H9 (cell line): ENCODE data around the gene CATSPER1. TPM values are rescaled to one million over a fixed set of nuclear protein-coding genes. Genes with fewer than 3 reads are reported as not detected.

Experiments
- DNase-seq: peaks from one replicate; pipeline ENCODE4 v3.0.0-alpha.2; 2017
- H2AFZ ChIP-seq: one replicate; pipeline ENCODE4 v1.6.1; 2013; ENCODE audit warnings: mild to moderate bottlenecking, low read length, control low read depth, moderate library complexity
- H2AK5ac ChIP-seq: 2 replicates; pipeline ENCODE4 v1.6.1; 2013; ENCODE audit warnings: low read length, control low read depth, mixed read lengths; ENCODE audit not compliant: insufficient read length
- H2BK120ac ChIP-seq: one replicate; pipeline ENCODE4 v1.6.1; 2013; ENCODE audit warnings: low read depth, mild to moderate bottlenecking, low read length, control low read depth, inconsistent platforms; ENCODE audit not compliant: poor library complexity, severe bottlenecking
- H2BK12ac ChIP-seq: 2 replicates; pipeline ENCODE4 v1.6.1; 2013; ENCODE audit warnings: low read length, control low read depth, mixed read lengths, low read depth; ENCODE audit not compliant: insufficient read length
- H2BK15ac ChIP-seq: 2 replicates; pipeline ENCODE4 v1.6.1; 2013; ENCODE audit warnings: low read depth, low read length, control low read depth
- H2BK20ac ChIP-seq: one replicate; pipeline ENCODE4 v1.6.1; 2013; ENCODE audit warnings: low read depth, mild to moderate bottlenecking, low read length, control low read depth, inconsistent platforms; ENCODE audit not compliant: poor library complexity, severe bottlenecking
- H2BK5ac ChIP-seq: 2 replicates; pipeline ENCODE4 v1.6.1; 2013; ENCODE audit warnings: low read length, control low read depth, mixed read lengths; ENCODE audit not compliant: insufficient read length
- H3K14ac ChIP-seq: 2 replicates; pipeline ENCODE4 v1.6.1; 2013; ENCODE audit warnings: low read length, control low read depth; ENCODE audit not compliant: insufficient read depth
- H3K18ac ChIP-seq: 2 replicates; pipeline ENCODE4 v1.6.1; 2013; ENCODE audit warnings: low read depth, mild to moderate bottlenecking, mixed read lengths, low read length, control low read depth; ENCODE audit not compliant: insufficient read length
- H3K23ac ChIP-seq: 2 replicates; pipeline ENCODE4 v1.6.1; 2013; ENCODE audit warnings: low read length, control low read depth, mixed read lengths, low read depth; ENCODE audit not compliant: insufficient read length
- H3K23me2 ChIP-seq: 2 replicates; pipeline ENCODE4 v1.6.1; 2013; ENCODE audit warnings: low read depth, mild to moderate bottlenecking, mixed read lengths, low read length, control low read depth; ENCODE audit not compliant: insufficient read length, poor library complexity, severe bottlenecking
- H3K27ac ChIP-seq: 2 replicates; pipeline ENCODE4 v1.5.1; 2013; ENCODE audit warnings: low read length, control low read depth, mixed read lengths, low read depth; ENCODE audit not compliant: insufficient read length
- H3K27me3 ChIP-seq: 2 replicates; pipeline ENCODE4 v1.6.1; 2013; ENCODE audit warnings: low read length, control low read depth, inconsistent platforms; ENCODE audit not compliant: insufficient read depth
- H3K4ac ChIP-seq: 2 replicates; pipeline ENCODE4 v1.6.1; 2013; ENCODE audit warnings: low read depth, mild to moderate bottlenecking, control low read depth, inconsistent platforms, low read length, moderate library complexity
- H3K4me1 ChIP-seq: 2 replicates; pipeline ENCODE4 v1.6.1; 2013; ENCODE audit warnings: low read length, control low read depth, inconsistent platforms; ENCODE audit not compliant: insufficient read depth
- H3K4me2 ChIP-seq: 2 replicates; pipeline ENCODE4 v1.6.1; 2013; ENCODE audit warnings: low read length, control low read depth, mixed read lengths; ENCODE audit not compliant: insufficient read length, insufficient read depth
- H3K56ac ChIP-seq: 2 replicates; pipeline ENCODE4 v1.6.1; 2013; ENCODE audit warnings: low read depth, mild to moderate bottlenecking, mixed read lengths, low read length, control low read depth; ENCODE audit not compliant: insufficient read length
- H3K79me1 ChIP-seq: 2 replicates; pipeline ENCODE4 v1.6.1; 2013; ENCODE audit warnings: low read depth, mild to moderate bottlenecking, moderate library complexity, low read length, control low read depth, inconsistent platforms; ENCODE audit not compliant: insufficient read depth, poor library complexity, severe bottlenecking
- H3K79me2 ChIP-seq: 2 replicates; pipeline ENCODE4 v1.6.1; 2013; ENCODE audit warnings: low read length, control low read depth, inconsistent platforms; ENCODE audit not compliant: insufficient read depth
- H3K9ac ChIP-seq: 2 replicates; pipeline ENCODE4 v1.6.1; 2013; ENCODE audit warnings: low read length, control low read depth, mixed read lengths; ENCODE audit not compliant: insufficient read length; ENCODE audit errors: extremely low read depth
- H3K9me3 ChIP-seq: one replicate; pipeline ENCODE4 v1.6.1; 2013; ENCODE audit warnings: low read depth, low read length, inconsistent platforms; ENCODE audit not compliant: control insufficient read depth
- H3T11ph ChIP-seq: one replicate; pipeline ENCODE4 v1.6.1; 2013; ENCODE audit warnings: mild to moderate bottlenecking, low read length, control low read depth, inconsistent platforms
- H4K20me1 ChIP-seq: one replicate; pipeline ENCODE4 v1.6.1; 2013; ENCODE audit not compliant: control insufficient read depth, insufficient read length, insufficient read depth
- H4K5ac ChIP-seq: 2 replicates; pipeline ENCODE4 v1.6.1; 2013; ENCODE audit warnings: low read depth, mild to moderate bottlenecking, mixed read lengths, low read length, control low read depth; ENCODE audit not compliant: insufficient read length
- H4K8ac ChIP-seq: replicated peaks from 2 replicates; pipeline ENCODE4 v1.6.1; 2013; ENCODE audit warnings: low read length, control low read depth, mixed read lengths, low read depth; ENCODE audit not compliant: insufficient read length
- H4K91ac ChIP-seq: 2 replicates; pipeline ENCODE4 v1.6.1; 2013; ENCODE audit warnings: low read depth, mild to moderate bottlenecking, moderate library complexity, mixed read lengths, low read length, control low read depth; ENCODE audit not compliant: insufficient read length
- H3K27ac Mint-ChIP-seq, 3 experiments: 2 replicates in 2 of 3; 3 replicates in 1 of 3; pipeline ENCODE4 v1.8.0; 2020 to 2021; ENCODE audit warnings: mixed read lengths in 3 of 3, mild to moderate bottlenecking in 1 of 3, moderate library complexity in 1 of 3
- H3K27me3 Mint-ChIP-seq: 2 replicates; pipeline ENCODE4 v1.8.0; 2021; ENCODE audit warnings: low read depth, mild to moderate bottlenecking, moderate library complexity, mixed read lengths
- H3K36me3 Mint-ChIP-seq, 3 experiments: 2 replicates in 2 of 3; 3 replicates in 1 of 3; pipeline ENCODE4 v1.8.0; 2020 to 2021; ENCODE audit warnings: low read depth in 3 of 3, mixed read lengths in 3 of 3; ENCODE audit not compliant: insufficient read depth in 1 of 3
- H3K4me1 Mint-ChIP-seq, 2 experiments: 2 replicates each; pipeline ENCODE4 v1.8.0; 2020; ENCODE audit warnings: mixed read lengths in 2 of 2
- H3K4me3 Mint-ChIP-seq, 2 experiments: 2 replicates in 1 of 2; 3 replicates in 1 of 2; pipeline ENCODE4 v1.8.0; 2020 to 2021; ENCODE audit warnings: mild to moderate bottlenecking in 2 of 2, mixed read lengths in 2 of 2, moderate library complexity in 1 of 2
- H3K9me3 Mint-ChIP-seq, 2 experiments: 2 replicates in 1 of 2; 3 replicates in 1 of 2; pipeline ENCODE4 v1.8.0; 2020; ENCODE audit warnings: mild to moderate bottlenecking in 2 of 2, mixed read lengths in 2 of 2, moderate library complexity in 1 of 2
- CTCF ChIP-seq: fragments of 200-600 bp; sonication (generic); conservative IDR thresholded peaks from 3 replicates; pipeline ENCODE4 v1.8.0; 2021; ENCODE audit warnings: antibody characterized with exemption, mild to moderate bottlenecking
- WGBS: extraction: QIAGEN DNeasy Blood & Tissue Kit; methylation state at CpG from one replicate; pipeline ENCODE4 v1.1.7; 2013; ENCODE audit warnings: missing lambda C conversion rate, low lambda C conversion rate, mixed read lengths; ENCODE audit not compliant: insufficient read length; ENCODE audit errors: extremely low coverage; 5-methylcytosine and 5-hydroxymethylcytosine counted together
- total RNA-seq: library from RNA; stranded (reverse); gene quantifications from 2 replicates; pipeline ENCODE4 v1.2.1, GENCODE V29; 2021

Gene CATSPER1
- total RNA-seq, 1 experiment from 2014 or later, result not detected

DNA sequence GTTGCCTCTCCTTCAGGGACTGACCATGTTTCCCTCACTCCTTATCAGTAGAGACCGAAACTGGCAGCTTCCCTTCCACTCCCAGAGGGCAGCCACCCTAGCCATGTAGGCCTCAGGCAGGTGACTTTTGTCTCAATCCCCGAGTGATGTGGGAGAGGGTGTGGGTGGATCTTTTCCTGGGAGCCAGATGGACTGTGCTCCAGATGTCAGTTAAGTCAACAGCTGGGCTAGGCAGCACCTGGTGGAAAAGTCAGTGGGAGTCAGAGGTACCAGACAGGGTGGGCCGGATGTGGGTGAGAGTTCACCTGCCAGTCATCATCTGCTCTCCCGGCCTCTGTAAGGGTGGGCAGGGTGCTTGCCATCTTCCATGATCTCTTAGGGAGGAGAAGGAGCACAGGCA, 22.1 kb downstream of the CATSPER1 start:
- H3K4ac ChIP-seq, result no peak overlapping the region
- H2BK120ac ChIP-seq, result no peak overlapping the region
- H3K79me2 ChIP-seq, result peaks cover 8% of the 10 kb centered on the region; the same call in 1 of the 2 replicates
- H3K23me2 ChIP-seq, result peaks cover 12% of the 10 kb centered on the region
- no peak overlapping the region for H2BK12ac ChIP-seq
- no peak overlapping the region for H3K4me2 ChIP-seq
- no peak overlapping the region for H2AK5ac ChIP-seq
- TF ChIP-seq CTCF, result no peak
- no peak for DNase-seq
- no peak overlapping the region for H4K8ac ChIP-seq
- H2BK15ac ChIP-seq, result no peak overlapping the region
- H3K56ac ChIP-seq, result no peak overlapping the region
- no peak overlapping the region for H3K9ac ChIP-seq
- H2BK20ac ChIP-seq, result no peak overlapping the region
- Mint-ChIP-seq H3K4me1 (peaks cover 27 to 37% of the 10 kb centered on the region in 2 experiments), H3K9me3 (no peaks in the 10 kb centered on the region), H3K4me3 (peak overlapping the region; percentile 49 to 68), H3K36me3 (peaks cover 26 to 49% (median 39%) of the 10 kb centered on the region in 3 experiments), H3K27ac (no peak overlapping the region), H3K27me3 (no peaks in the 10 kb centered on the region)
- H3T11ph ChIP-seq, result no peak overlapping the region
- H4K5ac ChIP-seq, result no peak overlapping the region
- no peaks in the 10 kb centered on the region for H3K79me1 ChIP-seq
- H2AFZ ChIP-seq, result no peak overlapping the region
- no CpG with 5 or more reads among the region's 4 CpGs for WGBS
- H3K27me3 ChIP-seq, result no peaks in the 10 kb centered on the region
- no peak overlapping the region for H4K91ac ChIP-seq
- no peak overlapping the region for H2BK5ac ChIP-seq
- H3K9me3 ChIP-seq, result no peaks in the 10 kb centered on the region
- no peak overlapping the region for H3K18ac ChIP-seq
- no peaks in the 10 kb centered on the region for H3K4me1 ChIP-seq
- H3K23ac ChIP-seq, result no peak overlapping the region
- H4K20me1 ChIP-seq, result no peaks in the 10 kb centered on the region
- no peak overlapping the region for H3K14ac ChIP-seq
- H3K27ac ChIP-seq, result no peak overlapping the region
